Measurements from ENCODE around the gene AGRN.

AGRN gene

DNA sequence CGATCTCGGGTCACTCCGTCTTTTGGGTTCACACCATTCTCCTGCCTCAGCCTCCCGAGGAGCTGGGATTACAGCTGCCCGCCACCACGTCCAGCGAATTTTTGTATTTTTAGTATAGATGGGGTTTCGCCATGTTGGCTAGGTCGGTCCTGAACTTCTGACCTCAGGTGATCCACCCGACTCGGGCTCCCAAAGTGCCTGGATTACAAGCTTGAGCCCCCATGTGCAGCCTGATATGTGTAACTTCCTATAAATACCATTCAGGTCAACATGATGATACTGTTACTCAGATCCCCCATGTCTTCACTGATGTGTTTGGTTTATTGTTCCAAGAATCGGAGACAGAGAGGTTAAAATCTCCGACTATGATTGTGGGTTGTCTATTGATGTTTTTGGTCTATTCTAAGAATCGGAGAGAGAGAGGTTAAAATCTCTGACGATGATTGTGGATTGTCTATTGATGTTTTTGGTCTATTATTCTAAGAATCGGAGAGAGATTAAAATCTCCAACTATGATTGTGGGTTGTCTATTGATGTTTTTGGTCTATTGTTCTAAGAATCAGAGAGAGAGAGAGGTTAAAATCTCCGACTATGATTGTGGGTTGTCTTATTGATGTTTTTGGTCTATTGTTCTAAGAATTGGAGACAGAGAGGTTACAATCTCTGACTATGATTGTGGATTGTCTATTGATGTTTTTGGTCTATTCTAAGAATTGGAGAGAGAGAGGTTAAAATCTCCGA is 78.9 kb downstream of the AGRN start:
- DNase-seq = no peak

DNA sequence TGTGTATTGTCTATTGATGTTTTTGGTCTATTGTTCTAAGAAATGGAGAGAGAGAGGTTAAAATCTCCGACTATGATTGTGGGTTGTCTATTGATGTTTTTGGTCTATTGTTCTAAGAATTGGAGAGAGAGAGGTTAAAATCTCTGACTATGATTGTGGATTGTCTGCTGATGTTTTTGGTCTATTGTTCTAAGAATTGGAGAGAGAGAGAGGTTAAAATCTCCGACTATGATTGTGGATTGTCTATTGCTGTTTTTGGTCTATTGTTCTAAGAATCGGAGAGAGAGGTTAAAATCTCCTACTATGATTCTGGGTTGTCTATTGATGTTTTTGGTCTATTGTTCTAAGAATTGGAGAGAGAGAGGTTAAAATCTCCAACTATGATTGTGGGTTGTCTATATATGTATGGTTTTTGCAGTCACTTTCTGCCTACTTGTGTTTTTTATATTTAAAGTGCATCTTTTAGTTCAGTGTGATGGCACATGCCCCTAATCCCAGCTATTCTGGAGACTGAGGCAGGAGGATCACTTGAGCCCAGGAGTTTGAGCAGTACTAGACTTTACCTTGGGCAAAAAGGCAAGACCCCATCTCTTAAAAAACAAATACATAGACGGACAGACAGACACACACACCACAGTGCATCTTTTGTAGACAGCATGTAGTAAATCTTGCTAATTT is 79.7 kb downstream of the AGRN start:
- no peak for DNase-seq

DNA sequence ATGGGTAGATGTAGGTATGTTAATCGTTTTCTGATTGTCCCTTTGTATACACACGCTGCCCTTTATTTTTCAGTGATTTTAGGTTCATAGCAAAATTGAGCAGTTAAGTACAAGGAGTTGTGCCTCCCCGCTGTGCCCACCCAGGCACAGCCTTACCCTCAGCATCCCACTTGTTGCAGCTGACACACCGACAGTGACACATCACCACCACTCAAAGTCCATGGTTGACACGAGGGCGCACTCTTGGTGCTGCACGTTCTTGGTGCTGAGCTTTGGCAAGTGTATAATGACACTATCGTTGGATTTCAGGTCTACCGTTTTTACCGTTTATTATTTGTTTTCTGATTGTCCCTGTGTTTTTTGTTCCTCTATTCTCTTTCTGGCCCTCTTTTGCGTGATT is 80.4 kb downstream of the AGRN start:
- DNase-seq = no peak

DNA sequence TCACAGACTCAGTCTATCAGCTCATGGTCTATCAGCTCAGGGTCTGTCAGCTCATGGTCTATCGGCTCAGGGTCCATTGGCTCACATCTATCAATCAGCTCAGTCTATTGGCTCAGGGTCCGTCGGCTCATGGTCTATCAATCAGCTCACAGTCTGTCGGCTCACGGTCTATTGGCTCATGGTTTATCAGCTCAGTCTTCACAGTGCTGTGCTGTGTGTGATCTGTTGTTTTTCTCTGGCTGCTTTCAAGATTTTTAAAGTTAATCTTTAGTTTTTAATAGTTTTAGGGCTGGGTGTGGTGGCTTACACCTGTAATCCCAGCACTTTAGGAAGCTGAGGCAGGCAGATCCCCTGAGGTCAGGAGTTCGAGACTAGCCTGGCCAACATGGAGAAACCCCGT is 81.6 kb downstream of the AGRN start:
- DNase-seq = no peak

DNA sequence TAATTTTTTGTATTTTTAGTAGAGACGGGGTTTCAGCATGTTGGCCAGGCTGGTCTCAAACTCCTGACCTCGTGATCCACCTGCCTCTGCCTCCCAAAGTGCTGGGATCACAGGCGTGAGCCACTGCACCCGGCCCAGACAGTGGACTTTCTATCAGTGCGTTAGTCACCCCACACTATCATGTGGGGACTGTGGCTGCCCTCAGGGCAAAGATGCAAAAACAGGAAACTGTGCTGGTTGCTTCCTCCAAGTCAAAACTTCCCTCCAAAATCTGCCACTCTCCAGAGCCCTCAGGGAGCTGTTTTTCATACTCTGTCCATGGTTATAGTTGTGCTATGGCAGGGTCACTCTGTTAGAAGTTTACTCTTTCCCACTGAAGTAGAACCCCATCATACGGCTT is 84.2 kb downstream of the AGRN start:
- DNase-seq = peak; percentile 90 to 91

Measured in AML-193 (cell line).